D721Med (cell line): ENCODE measurements around the gene RASA4.
"Not testable (repeated sequence)": the region's sequence is repeated elsewhere in the genome, so short reads cannot be mapped to it uniquely, and the experiment has no call there.

Experiments
- DNase-seq: peaks from one replicate; pipeline ENCODE4 v3.0.0; 2011; ENCODE audit warnings: low spot score; ENCODE audit not compliant: insufficient read length
- FAIRE-seq: peaks from 2 replicates; lab custom pipeline; 2011; peaks lifted over from hg19 to GRCh38; lab: Jason Lieb, UNC

The RASA4 gene

GRCh38 chr7:102616507-102617125, at the start of gene RASA4:
TSS of gene RASA4 (minus strand) at chr7:102616756. CDS start at chr7:102616689, 67 bp downstream.
- FAIRE-seq, DNase-seq: not testable (repeated sequence)

- not testable (repeated sequence) for DNase-seq, FAIRE-seq
Observed at GRCh38 chr7:102664765-102665164, 48.2 kb upstream of the RASA4 start.

GRCh38 chr7:102649924-102650323, 33.4 kb upstream of the RASA4 start, which contains the start of gene SPDYE2B:
TSS of gene SPDYE2B (plus strand) at chr7:102650319. CDS start at chr7:102652349, 2,030 bp downstream.
- DNase-seq, FAIRE-seq: not testable (repeated sequence)

- DNase-seq, FAIRE-seq: not testable (repeated sequence)
Observed at GRCh38 chr7:102647813-102648212, 31.3 kb upstream of the RASA4 start.

GRCh38 chr7:102643404-102643803, 26.8 kb upstream of the RASA4 start:
- not testable (repeated sequence) for FAIRE-seq, DNase-seq

GRCh38 chr7:102642691-102643090, 26.1 kb upstream of the RASA4 start, which contains the start of gene UPK3BL1:
TSS of gene UPK3BL1 (minus strand) at chr7:102642791. CDS start at chr7:102642741, 50 bp downstream.
- not testable (repeated sequence) for FAIRE-seq, DNase-seq

- not testable (repeated sequence) for FAIRE-seq, DNase-seq
Observed at GRCh38 chr7:102638848-102639247, 22.3 kb upstream of the RASA4 start.

GRCh38 chr7:102636956-102637355, 20.4 kb upstream of the RASA4 start:
- not testable (repeated sequence) for DNase-seq, FAIRE-seq

GRCh38 chr7:102635354-102635753, 18.8 kb upstream of the RASA4 start:
- not testable (repeated sequence) for DNase-seq, FAIRE-seq

- not testable (repeated sequence) for FAIRE-seq, DNase-seq
Observed at GRCh38 chr7:102634299-102634698, 17.7 kb upstream of the RASA4 start.

- not testable (repeated sequence) for DNase-seq, FAIRE-seq
Observed at GRCh38 chr7:102630622-102631021, 14.1 kb upstream of the RASA4 start.

- not testable (repeated sequence) for FAIRE-seq, DNase-seq
Observed at GRCh38 chr7:102627271-102627904, 10.8 kb upstream of the RASA4 start.

- not testable (repeated sequence) for FAIRE-seq, DNase-seq
Observed at GRCh38 chr7:102618122-102618521, 1.6 kb upstream of the RASA4 start.

- FAIRE-seq = not testable (repeated sequence)
Observed at GRCh38 chr7:102615930-102616329, 626 bp downstream of the RASA4 start.

GRCh38 chr7:102614873-102615272, 1.7 kb downstream of the RASA4 start:
- DNase-seq, FAIRE-seq: not testable (repeated sequence)

More at GRCh38 chr7:102615930-102616329, 626 bp downstream of the RASA4 start:
- DNase-seq = not testable (repeated sequence)

- not testable (repeated sequence) for DNase-seq, FAIRE-seq
Observed at GRCh38 chr7:102614346-102614697, 2.2 kb downstream of the RASA4 start.

- FAIRE-seq = not testable (repeated sequence)
Observed at GRCh38 chr7:102613575-102614345, 2.8 kb downstream of the RASA4 start.

GRCh38 chr7:102611675-102612325, 4.8 kb downstream of the RASA4 start:
- not testable (repeated sequence) for FAIRE-seq

More at GRCh38 chr7:102613575-102614345, 2.8 kb downstream of the RASA4 start:
- DNase-seq = not testable (repeated sequence)

GRCh38 chr7:102611013-102611674, 5.4 kb downstream of the RASA4 start:
- DNase-seq, FAIRE-seq: not testable (repeated sequence)

More at GRCh38 chr7:102611675-102612325, 4.8 kb downstream of the RASA4 start:
- not testable (repeated sequence) for DNase-seq
